GM12878 (cell line): ENCODE data around the gene TSPAN2. TPM values are rescaled to one million over a fixed set of nuclear protein-coding genes. Genes with fewer than 3 reads are reported as not detected.

Source experiments
- ATAC-seq: fragments of 200-7000 bp; cut with Tn5 transposase; 3 replicates; pipeline ENCODE4 v1.9.1; 2020; ENCODE audit warnings: mild to moderate bottlenecking, moderate library complexity
- BruUV-seq: library from RNA; stranded (reverse); fragments of 400-500 nt; replicated peaks from 2 replicates; lab custom pipeline; 2021; lab: Mats Ljungman, UMichigan
- CTCF ChIA-PET: fragments of 300-600 bp; sonication (Branson Sonifier 250); formaldehyde crosslinking; extraction: SDS; loops from one replicate; lab custom pipeline; 2021; ENCODE audit warnings: inconsistent platforms; lab: Yijun Ruan, JAX
- POLR2A ChIA-PET: fragments of 350-600 bp; formaldehyde crosslinking; extraction: SDS; loops from one replicate; lab custom pipeline; 2021; ENCODE audit warnings: inconsistent platforms; lab: Charles Lee
- RAD21 ChIA-PET: fragments of 300-600 bp; sonication (Branson Sonifier 250); formaldehyde crosslinking; loops from one replicate; lab custom pipeline; 2023; ENCODE audit warnings: antibody characterized with exemption; ENCODE audit not compliant: unreplicated experiment; lab: Charles Lee
- SMC1A ChIA-PET: fragments of 300-600 bp; sonication (Branson Sonifier 250); formaldehyde crosslinking; loops from one replicate; lab custom pipeline; 2023; ENCODE audit not compliant: unreplicated experiment, uncharacterized antibody; lab: Charles Lee
- DNase-seq: peaks from one replicate; pipeline ENCODE4 v3.0.0-alpha.2; 2011; ENCODE audit warnings: low read depth, low spot score
- FAIRE-seq: peaks from 3 replicates; lab custom pipeline; 2011; peaks lifted over from hg19 to GRCh38; lab: Jason Lieb, UNC
- H2AFZ ChIP-seq: 2 replicates; pipeline ENCODE4 v1.6.0; 2011; ENCODE audit warnings: low read depth, low read length, control low read depth; ENCODE audit not compliant: control insufficient read depth
- H3K27ac ChIP-seq: 2 replicates; pipeline ENCODE4 v1.5.1; 2011; ENCODE audit warnings: control low read depth; ENCODE audit not compliant: control insufficient read depth, insufficient read depth
- H3K27me3 ChIP-seq, 2 experiments: replicated peaks in 1 of 2; 2 replicates each; pipeline versions ENCODE4 v1.6.0 to v1.6.1; 2011; ENCODE audit warnings: low read length in 1 of 2; ENCODE audit not compliant: control insufficient read depth in 2 of 2, insufficient read depth in 2 of 2
- H3K36me3 ChIP-seq, 2 experiments: 2 replicates each; pipeline ENCODE4 v1.5.1; 2011; ENCODE audit warnings: low read length in 1 of 2; ENCODE audit not compliant: control insufficient read depth in 2 of 2, insufficient read depth in 2 of 2
- H3K4me1 ChIP-seq: 2 replicates; pipeline ENCODE4 v1.6.1; 2011; ENCODE audit warnings: mild to moderate bottlenecking, low read length, moderate library complexity, mixed read lengths; ENCODE audit not compliant: control insufficient read depth, insufficient read depth
- H3K4me2 ChIP-seq: 2 replicates; pipeline ENCODE4 v1.6.0; 2011; ENCODE audit warnings: control low read depth; ENCODE audit not compliant: control insufficient read depth, insufficient read depth
- H3K4me3 ChIP-seq: fragments of 200-600 bp; sonication (generic); 2 replicates; pipeline ENCODE4 v1.5.1; 2016
- H3K79me2 ChIP-seq: 2 replicates; pipeline ENCODE4 v1.6.0; 2011; ENCODE audit warnings: low read length; ENCODE audit not compliant: control insufficient read depth, insufficient read depth
- H3K9ac ChIP-seq: 2 replicates; pipeline ENCODE4 v1.8.0; 2011; ENCODE audit warnings: low read length, control low read depth, mixed read lengths; ENCODE audit not compliant: control insufficient read depth, insufficient read depth
- H3K9me3 ChIP-seq: replicated peaks from 3 replicates; pipeline ENCODE4 v1.5.1; 2011; ENCODE audit warnings: mild to moderate bottlenecking, low read length; ENCODE audit not compliant: control insufficient read depth, insufficient read depth
- H4K20me1 ChIP-seq: 2 replicates; pipeline ENCODE4 v1.6.0; 2011; ENCODE audit not compliant: control insufficient read depth, insufficient read depth
- ATF2 ChIP-seq: IDR thresholded peaks from 2 replicates; pipeline ENCODE4 v1.6.1; 2012; ENCODE audit warnings: low read length, inconsistent platforms
- BACH1 ChIP-seq: fragments of 450-650 bp; IDR thresholded peaks from 2 replicates; pipeline ENCODE4 v1.6.1; 2017; ENCODE audit warnings: mild to moderate bottlenecking, borderline replicate concordance
- DPF2 ChIP-seq: fragments of 450-650 bp; IDR thresholded peaks from 2 replicates; pipeline ENCODE4 v1.6.1; 2017; ENCODE audit warnings: mild to moderate bottlenecking
- EGR1 ChIP-seq, 2 experiments: IDR thresholded peaks; 1 replicate in 1 of 2; 2 replicates in 1 of 2; pipeline ENCODE4 v1.6.1; 2011 to 2012; ENCODE audit warnings: low read depth in 2 of 2, low read length in 2 of 2, borderline replicate concordance in 1 of 2, mild to moderate bottlenecking in 1 of 2, moderate library complexity in 1 of 2
- IRF3 ChIP-seq: fragments of 450-650 bp; IDR thresholded peaks from 2 replicates; pipeline ENCODE4 v1.6.1; 2014; ENCODE audit warnings: mild to moderate bottlenecking
- NKRF ChIP-seq: fragments of 450-650 bp; conservative IDR thresholded peaks from 2 replicates; pipeline ENCODE4 v1.6.1; 2017; ENCODE audit warnings: mild to moderate bottlenecking, moderate library complexity
- POLR2AphosphoS2 ChIP-seq: IDR thresholded peaks from 2 replicates; pipeline ENCODE4 v1.6.1; 2011; ENCODE audit warnings: low read depth, mild to moderate bottlenecking, low read length, improper control_type of control experiment, moderate library complexity
- SIN3A ChIP-seq: IDR thresholded peaks from 2 replicates; pipeline ENCODE4 v1.6.1; 2012; ENCODE audit warnings: low read depth, low read length, improper control_type of control experiment
- SPI1 ChIP-seq: IDR thresholded peaks from 2 replicates; pipeline ENCODE4 v1.6.1; 2011; ENCODE audit warnings: low read depth, mild to moderate bottlenecking, low read length, moderate library complexity, borderline replicate concordance; ENCODE audit not compliant: insufficient read depth
- STAT3 ChIP-seq: IDR thresholded peaks from 2 replicates; pipeline ENCODE4 v1.6.1; 2011; ENCODE audit warnings: low read depth, low read length, improper control_type of control experiment
- WRNIP1 ChIP-seq: IDR thresholded peaks from 2 replicates; pipeline ENCODE4 v1.6.1; 2011; ENCODE audit warnings: low read depth, low read length, improper control_type of control experiment, borderline replicate concordance
- ZBTB33 ChIP-seq: fragments of 450-650 bp; IDR thresholded peaks from 2 replicates; pipeline ENCODE4 v1.6.1; 2017; ENCODE audit warnings: mild to moderate bottlenecking
- WGBS: methylation state at CpG from one replicate; pipeline ENCODE4 v1.1.6; 2016; ENCODE audit warnings: low lambda C conversion rate; ENCODE audit not compliant: insufficient replicate concordance, insufficient coverage; ENCODE audit errors: missing lambda C conversion rate; 5-methylcytosine and 5-hydroxymethylcytosine counted together
- in situ Hi-C: fragments of 300-500 bp; cut with MboI; formaldehyde crosslinking; loops from 9 replicates; pipeline ENCODE4 v1.14.3; 2018; ENCODE audit warnings: mixed read lengths
- intact Hi-C: fragments of 100-400 bp; cut with micrococcal nuclease; formaldehyde crosslinking; loops from one replicate; pipeline ENCODE4 v1.14.2; 2022; ENCODE audit not compliant: unreplicated experiment
- polyA plus RNA-seq, 11 experiments: library from polyadenylated mRNA; depleted of rRNA in 4 of 11; unstranded in 6 of 11; stranded (reverse) in 5 of 11; fragments of >200 nt; fragmentation: Nextera tagmentation in 4 of 11; fragmentation: Illumina TruSeq in 1 of 11; extraction: Ambion mirVana in 4 of 11; extraction: Trizol in 1 of 11; gene quantifications; 1 replicate in 1 of 11; 2 replicates in 10 of 11; pipeline versions ENCODE4 v1.2.1 to v1.2.3, GENCODE V29; 2011 to 2016; ENCODE audit warnings: inconsistent platforms in 2 of 11, missing spikeins in 2 of 11, low read depth in 1 of 11
- total RNA-seq, 4 experiments: library from RNA; depleted of rRNA in 3 of 4; stranded (reverse); fragments of >200 nt in 3 of 4; fragmentation: Illumina TruSeq in 1 of 4; extraction: Trizol in 1 of 4; gene quantifications; 2 replicates each; pipeline versions ENCODE4 v1.2.1 to v1.2.3, GENCODE V29; 2013 to 2021

TSPAN2 gene
- total and polyA plus RNA-seq, 10 of the 15 experiments (the other 5 are each of a cell fraction or from before 2014, with no cell fraction given): under 0.01 to 0.73 TPM; not detected in 8

- in situ Hi-C loops: no loop called here
- POLR2A ChIA-PET: interaction anchor here (0.6 to 1.4 kb wide), 2 partner anchors 15 to 20 kb away, joined by 3 read pairs; no protein-coding TSS in a partner anchor
- TF ChIP-seq SPI1 (no peak), SIN3A (no peak), ATF2 (no peak), NKRF (no peak), EGR1 (IDR thresholded peaks at IDR 0.05; ENCODE audit: borderline replicate concordance in 1 of 2, low read depth in 2 of 2, low read length in 2 of 2) (no peak), ZBTB33 (no peak), IRF3 (no peak), STAT3 (no peak), POLR2AphosphoS2 (no peak), DPF2 (no peak), BACH1 (no peak), WRNIP1 (no peak)
Measured at GRCh38 chr1:115086176-115086830, 3.0 kb downstream of the TSPAN2 start.

More at GRCh38 chr1:115086176-115086830, 3.0 kb downstream of the TSPAN2 start:
- DNase-seq (no peak), ATAC-seq (no peak), FAIRE-seq (no peak)
- H3K4me2 ChIP-seq: no peak overlapping the region
- WGBS: 36% methylated on average over 9 of the region's 9 CpGs
- H4K20me1 ChIP-seq: no peaks in the 10 kb centered on the region
- no peak overlapping the region for H3K9ac ChIP-seq
- H2AFZ ChIP-seq: no peak overlapping the region
- no peaks in the 10 kb centered on the region for H3K79me2 ChIP-seq
- H3K36me3 ChIP-seq: no peaks in the 10 kb centered on the region
- peaks cover 5 to 13% of the 10 kb centered on the region in 2 experiments for H3K27me3 ChIP-seq
- no TSS peak for BruUV-seq
- no peaks in the 10 kb centered on the region for H3K4me1 ChIP-seq
- H3K4me3 ChIP-seq: no peak overlapping the region
- H3K27ac ChIP-seq: no peak overlapping the region
- CTCF ChIA-PET: interaction anchor here (0.6 to 4.8 kb wide), 9 partner anchors 8 to 31 kb away, joined by 3 to 33 read pairs (median 3); no protein-coding TSS in a partner anchor
- intact Hi-C loops: no loop called here
- RAD21 ChIA-PET: interaction anchor here (1.0 to 2.6 kb wide), 4 partner anchors 11 to 29 kb away, joined by 6 to 8 read pairs (median 6); no protein-coding TSS in a partner anchor
- no peaks in the 10 kb centered on the region; the same call in 2 of the 3 replicates for H3K9me3 ChIP-seq
- SMC1A ChIA-PET: interaction anchor here (0.9 to 11.4 kb wide), 11 partner anchors 8 to 38 kb away, joined by 3 to 77 read pairs (median 5); no protein-coding TSS in a partner anchor
